HepG2 (cell line): ENCODE measurements around the gene PSRC1. TPM values are rescaled to one million over a fixed set of nuclear protein-coding genes. Genes with fewer than 3 reads are reported as not detected.

Experiments used
- ATAC-seq: fragments of 200-7000 bp; cut with Tn5 transposase; 3 replicates; pipeline ENCODE4 v1.9.1; 2020; ENCODE audit warnings: mild to moderate bottlenecking, moderate library complexity
- BruUV-seq: library from RNA; stranded (reverse); fragments of 400-500 nt; replicated peaks from 2 replicates; lab custom pipeline; 2021; lab: Mats Ljungman, UMichigan
- CTCF ChIA-PET: fragments of 300-600 bp; formaldehyde crosslinking; extraction: SDS; loops from one replicate; lab custom pipeline; 2021; ENCODE audit warnings: low total read pairs, inconsistent platforms, low intra/inter-chr PET ratio; lab: Yijun Ruan, JAX
- POLR2A ChIA-PET: fragments of 350-600 bp; sonication (Branson Sonifier 250); formaldehyde crosslinking; loops from one replicate; lab custom pipeline; 2020; ENCODE audit warnings: antibody characterized with exemption, inconsistent platforms; lab: Yijun Ruan, JAX
- DNase-seq: peaks from one replicate; pipeline ENCODE4 v3.0.0-alpha.2; 2015; ENCODE audit warnings: low spot score
- FAIRE-seq: peaks from 3 replicates; lab custom pipeline; 2011; peaks lifted over from hg19 to GRCh38; lab: Jason Lieb, UNC
- H2AFZ ChIP-seq: one replicate; pipeline ENCODE4 v1.6.1; 2011; ENCODE audit warnings: low read length, inconsistent platforms
- H3K27ac ChIP-seq: fragments of 300-600 bp; 3 replicates; pipeline ENCODE4 v1.8.0; 2011; ENCODE audit warnings: mixed run types, mild to moderate bottlenecking, mixed read lengths, low read length, inconsistent platforms; ENCODE audit not compliant: insufficient read depth; ENCODE audit errors: extremely low read length
- H3K27me3 ChIP-seq, 2 experiments: fragments of 200-600 bp in 1 of 2; 2 replicates in 1 of 2; 3 replicates in 1 of 2; pipeline versions ENCODE4 v1.6.0 to v1.8.0; 2011; ENCODE audit warnings: low read length in 2 of 2, mild to moderate bottlenecking in 2 of 2, moderate library complexity in 2 of 2, inconsistent platforms in 1 of 2; ENCODE audit not compliant: insufficient read depth in 2 of 2, control insufficient read depth in 1 of 2
- H3K36me3 ChIP-seq, 2 experiments: fragments of 200-600 bp in 1 of 2; replicated peaks in 1 of 2; 2 replicates in 1 of 2; 3 replicates in 1 of 2; pipeline versions ENCODE4 v1.5.1 to v1.8.0; 2011; ENCODE audit warnings: low read length in 2 of 2, inconsistent platforms in 1 of 2; ENCODE audit not compliant: insufficient read depth in 2 of 2, control insufficient read depth in 1 of 2
- H3K4me1 ChIP-seq: 2 replicates; pipeline ENCODE4 v1.5.1; 2012; ENCODE audit warnings: low read length, inconsistent platforms; ENCODE audit not compliant: insufficient read depth
- H3K4me2 ChIP-seq: 2 replicates; pipeline ENCODE4 v1.6.0; 2011; ENCODE audit warnings: low read depth, low read length, inconsistent platforms
- H3K4me3 ChIP-seq, 3 experiments: fragments of 200-600 bp in 1 of 3; sonication (generic), shearing (Covaris generic) in 1 of 3; replicated peaks in 1 of 3; 2 replicates each; pipeline ENCODE4 v1.5.1; 2011 to 2016; ENCODE audit warnings: low read length in 3 of 3, inconsistent platforms in 2 of 3, low read depth in 2 of 3, mild to moderate bottlenecking in 2 of 3, control low read depth in 1 of 3, mixed read lengths in 1 of 3; ENCODE audit not compliant: insufficient read depth in 1 of 3
- H3K79me2 ChIP-seq: one replicate; pipeline ENCODE4 v1.6.1; 2011; ENCODE audit warnings: low read length, inconsistent platforms; ENCODE audit not compliant: insufficient read depth
- H3K9ac ChIP-seq: 2 replicates; pipeline ENCODE4 v1.6.0; 2011; ENCODE audit warnings: mild to moderate bottlenecking, low read depth, low read length, inconsistent platforms; ENCODE audit not compliant: insufficient read depth
- H3K9me3 ChIP-seq: 2 replicates; pipeline ENCODE4 v1.5.1; 2012; ENCODE audit warnings: mild to moderate bottlenecking, low read length
- H4K20me1 ChIP-seq: 2 replicates; pipeline ENCODE4 v1.6.0; 2011; ENCODE audit warnings: inconsistent platforms, mild to moderate bottlenecking, low read length, moderate library complexity; ENCODE audit not compliant: insufficient read depth
- CTCF ChIP-seq: sonication (generic); formaldehyde crosslinking; IDR thresholded peaks from 2 replicates; pipeline ENCODE4 v1.5.0; 2020; ENCODE audit warnings: mild to moderate bottlenecking, missing genetic modification reagents, moderate library complexity
- ETV6 ChIP-seq: sonication (generic); formaldehyde crosslinking; conservative IDR thresholded peaks from 2 replicates; pipeline ENCODE4 v1.4.0; 2020; ENCODE audit warnings: missing genetic modification reagents
- FLYWCH1 ChIP-seq: sonication (generic); formaldehyde crosslinking; IDR thresholded peaks from 2 replicates; pipeline ENCODE4 v1.8.1; 2023; ENCODE audit warnings: mild to moderate bottlenecking, missing genetic modification reagents
- JUNB ChIP-seq: sonication (generic); formaldehyde crosslinking; IDR thresholded peaks from 2 replicates; pipeline ENCODE4 v1.8.0; 2022; ENCODE audit warnings: missing genetic modification reagents, mild to moderate bottlenecking, borderline replicate concordance
- MYPOP ChIP-seq: sonication (generic); formaldehyde crosslinking; IDR thresholded peaks from 2 replicates; pipeline ENCODE4 v1.8.1; 2023; ENCODE audit warnings: mild to moderate bottlenecking, moderate library complexity, missing genetic modification reagents
- NR3C1 ChIP-seq: sonication (generic); formaldehyde crosslinking; IDR thresholded peaks from 2 replicates; pipeline ENCODE4 v1.4.0; 2020; ENCODE audit warnings: missing genetic modification reagents
- NRL ChIP-seq: sonication (generic); formaldehyde crosslinking; IDR thresholded peaks from 2 replicates; pipeline ENCODE4 v1.5.0; 2020; ENCODE audit warnings: missing genetic modification reagents, mild to moderate bottlenecking, moderate library complexity, borderline replicate concordance
- RAD21 ChIP-seq: fragments of 450-650 bp; formaldehyde crosslinking; IDR thresholded peaks from 2 replicates; pipeline ENCODE4 v1.5.0; 2020; ENCODE audit warnings: mild to moderate bottlenecking
- SETDB1 ChIP-seq: sonication (generic); formaldehyde crosslinking; IDR thresholded peaks from 2 replicates; pipeline ENCODE4 v1.5.1; 2020; ENCODE audit warnings: missing genetic modification reagents, mild to moderate bottlenecking, borderline replicate concordance
- SOX6 ChIP-seq, 2 experiments: fragments of 450-650 bp in 1 of 2; sonication (generic) in 1 of 2; formaldehyde crosslinking in 1 of 2; IDR thresholded peaks; 2 replicates each; pipeline versions ENCODE4 v1.4.0 to v1.6.1; 2017 to 2020; ENCODE audit warnings: antibody characterized with exemption in 1 of 2, mild to moderate bottlenecking in 1 of 2, missing genetic modification reagents in 1 of 2
- ZBTB3 ChIP-seq: sonication (generic); formaldehyde crosslinking; IDR thresholded peaks from 2 replicates; pipeline ENCODE4 v1.4.0; 2020; ENCODE audit warnings: low read depth, mild to moderate bottlenecking, moderate library complexity, missing genetic modification reagents, borderline replicate concordance
- ZBTB33 ChIP-seq: sonication (generic); formaldehyde crosslinking; IDR thresholded peaks from 2 replicates; pipeline ENCODE4 v1.4.0; 2020; ENCODE audit warnings: missing genetic modification reagents
- ZNF501 ChIP-seq: sonication (generic); formaldehyde crosslinking; IDR thresholded peaks from 2 replicates; pipeline ENCODE4 v1.5.1; 2020; ENCODE audit warnings: mild to moderate bottlenecking, moderate library complexity, missing genetic modification reagents
- ZNF550 ChIP-seq: sonication (generic); formaldehyde crosslinking; IDR thresholded peaks from 2 replicates; pipeline ENCODE4 v1.4.0; 2020; ENCODE audit warnings: mild to moderate bottlenecking, missing genetic modification reagents, borderline replicate concordance
- ZNF710 ChIP-seq: sonication (generic); formaldehyde crosslinking; IDR thresholded peaks from 2 replicates; pipeline ENCODE4 v1.5.0; 2020; ENCODE audit warnings: mild to moderate bottlenecking, missing genetic modification reagents, borderline replicate concordance
- WGBS: methylation state at CpG from one replicate; pipeline ENCODE4 v1.1.6; 2017; ENCODE audit warnings: low lambda C conversion rate; 5-methylcytosine and 5-hydroxymethylcytosine counted together
- in situ Hi-C: cut with HindIII; loops from 2 replicates; pipeline ENCODE4 v1.10.0; 2017; ENCODE audit warnings: low pct_unique_long_range_greater_than_20kb; ENCODE audit not compliant: extremely low pct_ligation_motif_present
- intact Hi-C: fragments of 100-400 bp; cut with micrococcal nuclease; formaldehyde crosslinking; loops from one replicate; pipeline ENCODE4 v1.10.0; 2022; ENCODE audit not compliant: unreplicated experiment
- polyA plus RNA-seq, 8 experiments: library from polyadenylated mRNA; depleted of rRNA in 3 of 8; stranded (reverse) in 7 of 8; unstranded in 1 of 8; fragments of >200 nt; fragmentation: Illumina TruSeq in 4 of 8; extraction: Trizol in 4 of 8; gene quantifications; 2 replicates each; pipeline versions ENCODE4 v1.2.1 to v1.2.3, GENCODE V29; 2011 to 2016; ENCODE audit warnings: low read depth in 4 of 8, missing spikeins in 1 of 8, mixed read lengths in 1 of 8; ENCODE audit not compliant: insufficient read depth in 1 of 8
- total RNA-seq, 5 experiments: library from RNA; depleted of rRNA; stranded (reverse); fragments of >200 nt; fragmentation: Illumina TruSeq; extraction: Trizol; gene quantifications; 2 replicates each; pipeline ENCODE4 v1.2.3, GENCODE V29; 2016; ENCODE audit warnings: low read depth in 1 of 5

PSRC1 gene
- total and polyA plus RNA-seq, 2 of the 13 experiments (the other 11 are each of a cell fraction or from before 2014, with no cell fraction given), result 28.6 to 30.3 TPM

- 52% methylated on average over 12 of the region's 15 CpGs for WGBS
- Histone ChIP-seq H3K9ac (peak overlapping the region; percentile 71; the same call in 1 of the 2 replicates), H3K4me3 (peak overlapping the region; percentile 7 to 59 (median 12); a peak in 3 of 6 replicates), H3K36me3 (peaks cover 0 to 10% of the 10 kb centered on the region in 2 experiments; a peak in 1 of 5 replicates), H3K27me3 (no peaks in the 10 kb centered on the region), H3K9me3 (no peaks in the 10 kb centered on the region), H3K4me1 (peaks cover 40% of the 10 kb centered on the region), H3K4me2 (peak overlapping the region; percentile 91), H4K20me1 (no peaks in the 10 kb centered on the region), H3K27ac (peak overlapping the region; percentile 88), H2AFZ (no peak overlapping the region), H3K79me2 (no peaks in the 10 kb centered on the region)
- DNase-seq (no peak), FAIRE-seq (no peak), ATAC-seq (peak; percentile 58)
- POLR2A ChIA-PET, result interaction anchor here (0.5 to 1.9 kb wide), 8 partner anchors 14 to 228 kb away, joined by 3 to 5 read pairs (median 4); partner anchors contain the start of genes PSRC1, SARS1 and SORT1
- CTCF ChIA-PET, result interaction anchor here (1.6 kb wide), 1 partner anchor 54 kb away, joined by 3 read pairs; no protein-coding TSS in a partner anchor
- no TSS peak for BruUV-seq
- in situ Hi-C loops, result no loop called here
- intact Hi-C loops, result no loop called here
- no peak for TF ChIP-seq MYPOP (CRISPR knock-in tag)
- TF ChIP-seq ZBTB3 (CRISPR knock-in tag), result no peak
- no peak for TF ChIP-seq SETDB1
- TF ChIP-seq FLYWCH1 (CRISPR knock-in tag), result no peak
- peak; percentile 30; the same call in 1 of the 2 replicates for TF ChIP-seq RAD21
- TF ChIP-seq SOX6 (IDR thresholded peaks at IDR 0.05), result no peak
- TF ChIP-seq SOX6 (CRISPR knock-in tag; IDR thresholded peaks at IDR 0.05), result peak; percentile 60
- TF ChIP-seq ZBTB33 (CRISPR knock-in tag), result no peak
- no peak for TF ChIP-seq ETV6 (CRISPR knock-in tag)
- peak; percentile 33; the same call in 1 of the 2 replicates for TF ChIP-seq CTCF (CRISPR knock-in tag)
- peak; percentile 96; the same call in 1 of the 2 replicates for TF ChIP-seq ZNF710 (CRISPR knock-in tag)
- TF ChIP-seq JUNB (CRISPR knock-in tag), result no peak
- TF ChIP-seq ZNF550 (CRISPR knock-in tag), result no peak
- no peak for TF ChIP-seq NR3C1 (CRISPR knock-in tag)
- TF ChIP-seq NRL, result 0 out of 2 replicates have a peak, but pooled peaks have one; percentile 27
- TF ChIP-seq ZNF501, result 0 out of 2 replicates have a peak, but pooled peaks have one; percentile 36
Observed at GRCh38 chr1:109255097-109255651, 27.8 kb downstream of the PSRC1 start.
